Activated T-cell treated with anti-CD3 and anti-CD28 coated beads for 1 hour (primary cell): ENCODE results near the gene DDX4.

ENCODE experiments used
- DNase-seq: peaks from one replicate; pipeline ENCODE4 v3.0.0-alpha.2; 2020; ENCODE audit warnings: low read depth

The DDX4 gene

DNA sequence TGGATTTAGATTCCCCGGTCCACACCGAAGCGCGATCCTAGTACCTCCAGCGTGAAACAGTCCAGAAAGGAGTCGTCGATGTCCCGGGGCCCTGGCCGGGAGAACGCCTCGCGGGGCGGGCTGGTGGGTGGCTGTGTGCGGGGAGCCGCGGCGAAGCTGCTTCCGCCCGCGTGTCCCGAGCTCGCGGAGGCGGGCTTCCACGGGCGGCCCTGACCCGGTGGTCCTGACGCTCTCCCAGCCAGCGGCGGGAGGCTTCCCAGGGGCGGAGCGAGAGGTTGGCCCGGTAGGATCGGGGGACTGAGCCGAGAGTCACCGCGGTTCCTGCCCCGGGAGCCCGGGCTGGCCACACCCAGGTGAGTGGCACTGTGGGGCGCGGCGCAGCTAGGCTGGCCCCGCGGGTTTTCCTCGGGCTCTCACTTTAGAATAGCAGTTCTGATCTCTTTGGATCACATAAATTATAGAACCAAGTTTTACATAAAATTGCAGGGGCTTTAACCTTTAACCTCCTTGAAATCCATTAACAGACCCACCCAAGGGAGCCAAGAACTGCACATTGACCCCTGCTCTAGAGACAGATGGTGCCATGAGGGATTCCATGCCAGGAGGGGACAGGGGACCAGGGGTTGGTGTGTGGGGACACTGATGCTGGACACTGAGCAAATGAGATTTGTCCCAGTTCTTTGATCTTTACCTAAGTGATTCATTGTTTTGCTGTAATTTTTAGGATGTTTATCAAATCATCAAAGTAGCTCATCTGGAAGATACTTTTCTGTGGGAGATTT, 84.1 kb downstream of the DDX4 start:
- no peak for DNase-seq

GRCh38 chr5:55823151-55823796, 85.4 kb downstream of the DDX4 start:
- no peak for DNase-seq

GRCh38 chr5:55829956-55830355, 92.1 kb downstream of the DDX4 start:
- DNase-seq: no peak

GRCh38 chr5:55832446-55832845, 94.6 kb downstream of the DDX4 start:
- DNase-seq: no peak

DNA sequence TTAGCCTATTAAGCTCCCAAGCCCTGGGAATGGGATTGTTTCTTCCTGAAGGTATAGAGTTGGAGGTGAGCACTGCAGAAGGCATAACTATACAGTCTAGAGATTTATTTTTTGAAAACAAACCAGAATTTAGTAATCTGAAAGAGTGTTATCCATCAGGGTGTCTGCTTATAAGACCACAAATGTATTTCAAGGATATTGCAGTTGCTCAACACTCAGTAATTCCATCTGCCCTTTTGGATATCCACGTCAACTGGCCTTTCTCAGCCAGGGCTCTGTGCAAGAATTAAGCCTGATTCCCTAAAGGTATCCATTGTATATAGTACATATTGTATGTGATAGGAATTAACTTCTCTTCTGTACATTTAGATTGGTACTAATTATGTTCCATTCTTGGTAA, 98.3 kb downstream of the DDX4 start:
- DNase-seq: no peak

GRCh38 chr5:55841976-55842375, 104.1 kb downstream of the DDX4 start:
- no peak for DNase-seq

GRCh38 chr5:55847837-55848236, 110.0 kb downstream of the DDX4 start:
- DNase-seq: no peak

- no peak for DNase-seq
Observed at GRCh38 chr5:55848783-55849182, 110.9 kb downstream of the DDX4 start.

DNA sequence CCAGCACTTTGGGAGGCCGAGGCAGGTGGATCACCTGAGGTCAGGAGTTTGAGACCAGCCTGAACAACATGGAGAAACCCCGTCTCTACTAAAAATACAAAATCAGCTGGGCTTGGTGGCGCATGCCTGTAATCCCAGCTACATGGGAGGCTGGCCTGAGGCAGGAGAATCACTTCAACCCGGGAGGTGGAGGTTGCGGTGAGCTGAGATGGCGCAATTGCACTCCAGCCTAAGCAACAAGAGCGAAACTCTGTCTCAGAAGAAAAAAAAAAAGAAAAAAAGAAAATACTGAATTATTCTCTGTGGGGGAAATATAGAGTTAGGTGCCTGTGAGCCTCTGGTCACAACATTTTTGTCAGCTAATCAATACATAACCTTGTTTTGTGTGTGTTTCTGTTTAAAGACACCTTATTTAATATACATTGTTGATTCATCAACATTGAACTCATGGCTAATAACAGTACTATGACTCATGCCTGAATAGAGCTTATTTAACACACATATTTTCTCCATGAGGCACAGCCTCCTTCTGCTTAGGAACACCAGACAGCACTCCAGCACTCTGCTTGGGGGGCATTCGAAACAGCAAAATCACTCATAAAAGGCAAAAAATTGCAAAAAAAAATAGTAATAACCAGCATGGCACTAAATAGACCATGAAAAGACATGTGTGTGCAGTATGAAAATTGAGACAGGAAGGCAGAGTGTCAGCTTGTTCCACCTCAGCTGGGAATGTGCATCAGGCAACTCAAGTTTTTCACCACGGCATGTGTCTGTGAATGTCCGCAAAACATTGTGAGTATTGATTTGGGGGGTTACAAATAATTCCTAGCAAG, 113.2 kb downstream of the DDX4 start, which contains the start of gene IL31RA:
TSS of gene IL31RA (plus strand) at position 519 of the 836 bp plus-strand sequence. CDS start at position 733, 214 bp downstream.
- DNase-seq: no peak

DNA sequence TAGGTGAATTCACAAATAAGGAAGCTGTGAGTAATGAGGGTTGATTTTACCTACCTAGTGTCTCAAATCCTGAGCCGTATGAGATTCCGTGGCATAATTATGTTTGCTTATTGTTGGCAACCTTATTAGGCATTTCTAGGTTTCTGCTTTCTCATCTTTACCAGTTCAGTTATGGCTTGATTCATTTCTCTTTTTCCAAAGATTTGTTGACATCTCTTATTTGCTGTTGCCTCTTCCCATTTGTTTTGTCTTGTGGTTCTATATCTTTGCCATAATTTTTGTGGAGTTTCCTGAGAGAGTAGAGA, 113.8 kb downstream of the DDX4 start:
- DNase-seq: no peak

DNA sequence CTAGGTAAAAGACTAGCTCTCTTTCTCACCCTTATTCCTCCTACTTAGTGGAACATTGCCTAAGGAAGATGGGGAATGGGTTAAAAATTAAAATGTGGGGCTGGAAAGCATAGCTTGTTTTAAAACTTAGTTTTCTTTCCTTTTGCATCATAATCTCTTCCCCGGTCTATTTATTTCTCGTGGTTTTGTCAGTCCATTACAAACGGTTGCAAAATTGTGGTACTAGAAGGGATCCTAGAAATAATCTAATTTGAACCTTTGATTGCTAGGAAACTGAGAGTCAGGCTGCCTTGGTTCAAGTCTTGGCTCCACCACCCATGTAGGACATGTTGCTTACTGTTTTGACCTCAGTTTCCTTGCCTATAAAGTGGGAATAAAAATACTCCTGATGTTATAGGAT, 114.6 kb downstream of the DDX4 start:
- no peak for DNase-seq

- DNase-seq: no peak
Observed at GRCh38 chr5:55853041-55853670, 115.3 kb downstream of the DDX4 start.

DNA sequence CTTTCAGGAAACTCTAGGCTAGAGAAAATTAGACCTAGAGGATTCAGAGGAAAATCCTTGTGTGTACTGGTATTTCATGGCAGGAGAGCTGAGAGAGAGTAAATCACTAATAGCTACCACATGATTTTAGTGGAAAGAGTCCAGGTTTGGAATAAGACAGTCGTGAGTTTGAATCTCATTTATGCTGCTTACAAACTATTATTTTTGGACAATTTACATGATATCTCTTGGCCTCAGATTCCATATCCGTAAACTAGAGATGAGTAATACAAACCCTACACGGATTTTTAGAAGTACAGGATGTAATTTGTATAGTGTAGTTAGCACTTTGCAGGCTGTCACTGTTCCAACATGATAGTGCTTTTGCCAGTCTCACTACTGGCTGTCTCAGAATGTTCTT, 116.0 kb downstream of the DDX4 start:
- no peak for DNase-seq

GRCh38 chr5:55855509-55855908, 117.6 kb downstream of the DDX4 start:
- DNase-seq: no peak

DNA sequence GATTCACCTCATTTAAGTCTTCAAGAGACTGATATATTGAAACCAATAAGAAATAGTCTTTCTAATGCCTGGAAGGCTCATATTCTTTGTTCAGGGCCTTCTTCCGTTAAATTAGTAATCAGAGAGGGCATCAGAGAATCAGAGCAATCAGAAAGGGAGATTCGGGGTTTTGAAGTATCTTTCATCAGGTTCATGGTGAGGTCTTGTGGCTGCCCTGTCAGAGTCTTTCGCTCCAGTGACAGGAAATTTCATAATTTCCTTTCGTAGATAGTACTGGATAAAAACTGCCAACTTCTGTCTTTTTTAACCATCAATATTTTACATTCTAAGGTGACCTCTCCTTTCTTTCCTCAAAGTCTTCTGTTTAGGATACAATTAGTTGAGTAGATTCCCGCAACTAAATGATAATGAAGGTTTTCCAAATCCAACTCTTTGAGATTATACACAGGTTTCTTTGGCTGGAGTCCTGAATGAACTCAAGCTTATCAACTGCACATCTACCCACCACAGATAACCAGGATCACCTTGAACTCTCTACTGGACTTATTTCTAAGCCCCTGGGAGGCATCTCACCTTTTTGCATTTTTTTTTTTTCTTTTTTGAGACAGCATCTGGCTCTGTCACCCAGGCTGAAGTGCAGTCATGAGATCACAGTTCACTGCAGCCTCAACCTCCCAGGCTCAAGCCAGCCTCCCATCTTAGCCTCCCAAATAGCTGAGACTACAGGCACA, 118.8 kb downstream of the DDX4 start:
- no peak for DNase-seq

- no peak for DNase-seq
Observed at GRCh38 chr5:55857247-55857640, 119.4 kb downstream of the DDX4 start.

DNA sequence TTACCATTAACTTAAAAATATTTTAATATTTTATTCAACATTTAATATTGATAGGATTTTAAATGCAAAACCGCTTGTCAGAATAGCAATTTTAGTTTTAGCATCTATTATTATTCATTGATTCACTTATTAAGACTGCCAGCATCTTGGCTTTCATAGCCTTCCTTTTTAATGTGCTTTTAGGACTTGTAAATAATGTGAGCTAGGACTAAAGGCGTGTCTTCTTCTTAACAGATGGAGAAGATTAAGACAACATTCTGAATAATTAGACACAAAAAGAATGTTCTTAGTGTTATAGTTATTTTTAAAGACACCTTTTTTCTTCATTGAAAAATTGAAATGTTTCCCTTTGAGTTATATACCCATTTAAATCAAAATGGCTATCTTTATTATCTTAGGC, 120.2 kb downstream of the DDX4 start:
- no peak for DNase-seq

DNA sequence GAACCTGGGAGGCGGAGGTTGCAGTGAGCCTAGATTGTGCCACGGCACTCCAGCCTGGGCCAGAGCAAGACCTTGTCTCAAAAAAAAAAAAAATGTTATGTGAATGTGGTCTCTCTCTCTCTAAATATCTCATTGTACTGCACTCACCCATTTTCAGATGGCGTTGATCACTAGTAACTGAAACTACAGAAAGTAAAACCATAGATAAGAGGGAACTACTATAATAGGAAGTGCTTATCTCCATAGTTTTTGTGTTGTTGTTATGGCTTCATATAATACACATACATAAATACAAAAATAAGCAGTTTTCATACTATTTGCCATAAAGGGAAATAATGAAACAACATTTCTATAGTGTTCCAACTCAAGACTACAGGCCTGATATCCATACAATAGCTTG, 122.4 kb downstream of the DDX4 start:
- DNase-seq: no peak

GRCh38 chr5:55860709-55861108, 122.8 kb downstream of the DDX4 start:
- no peak for DNase-seq

DNA sequence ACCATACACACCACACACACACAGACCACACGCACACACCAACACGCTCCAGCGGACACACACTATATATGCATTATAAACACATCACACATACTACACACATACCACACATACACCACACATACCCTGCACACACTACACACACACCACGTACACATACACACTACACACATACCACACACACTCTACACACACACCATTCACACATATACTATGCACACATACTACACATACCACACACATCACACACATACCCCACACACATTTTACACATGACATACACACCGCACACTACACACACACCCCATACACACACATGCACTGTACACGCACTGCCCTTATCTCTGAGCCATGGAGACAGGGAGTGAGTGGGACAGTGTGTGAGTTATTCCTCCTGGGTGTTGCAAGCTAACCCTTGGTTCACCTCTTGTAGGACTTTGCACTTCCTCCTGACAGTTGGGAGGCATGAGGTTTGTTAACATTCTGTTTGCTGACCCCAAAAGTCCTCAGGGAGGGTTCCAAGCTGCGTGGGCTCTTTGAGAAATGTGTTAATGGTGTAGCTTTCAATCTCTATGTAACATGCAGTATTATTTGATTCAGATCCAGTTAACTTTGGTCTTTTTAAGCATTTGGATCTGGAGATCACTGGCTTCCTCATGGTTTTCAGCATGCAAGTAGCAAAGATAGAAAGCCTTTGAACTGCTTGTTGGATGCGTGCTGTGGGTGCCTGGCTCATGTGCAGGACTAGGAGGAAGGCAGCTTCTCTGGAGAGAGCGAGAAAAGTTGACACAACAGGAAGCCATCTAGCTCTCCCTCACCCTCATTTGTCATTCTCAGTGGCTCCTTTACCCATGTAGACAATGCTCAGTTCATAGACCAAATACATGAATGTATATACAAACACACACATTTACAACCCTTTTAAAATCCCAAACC, 127.0 kb downstream of the DDX4 start:
- no peak for DNase-seq

- no peak for DNase-seq
Observed at GRCh38 chr5:55865831-55866230, 128.0 kb downstream of the DDX4 start.
